GM20000 (cell line): ENCODE results near the gene PYHIN1.

Experiments
- DNase-seq: peaks from one replicate; pipeline ENCODE4 v3.0.0; 2012; ENCODE audit warnings: low spot score
- CTCF ChIP-seq: IDR thresholded peaks from 2 replicates; pipeline ENCODE4 v1.5.1; 2012; ENCODE audit warnings: mild to moderate bottlenecking, control low read depth; ENCODE audit errors: extremely low read depth, missing control alignments

Gene PYHIN1

GRCh38 chr1:158932171-158932570 lies 819 bp downstream of the PYHIN1 start:
- TF ChIP-seq CTCF = no peak

GRCh38 chr1:158933621-158934020 lies 2.3 kb downstream of the PYHIN1 start:
- TF ChIP-seq CTCF = no peak
- peak; percentile 56 for DNase-seq

More at GRCh38 chr1:158932171-158932570, 819 bp downstream of the PYHIN1 start:
- no peak for DNase-seq

- no peak for DNase-seq
- no peak for TF ChIP-seq CTCF
Measured at GRCh38 chr1:158939180-158939579, 7.8 kb downstream of the PYHIN1 start.

GRCh38 chr1:158941317-158941716 lies 10.0 kb downstream of the PYHIN1 start:
- no peak for TF ChIP-seq CTCF
- DNase-seq = no peak

GRCh38 chr1:158942490-158942889 lies 11.1 kb downstream of the PYHIN1 start:
- no peak for DNase-seq
- no peak for TF ChIP-seq CTCF

- no peak for DNase-seq
- no peak for TF ChIP-seq CTCF
Measured at GRCh38 chr1:158943059-158943458, 11.7 kb downstream of the PYHIN1 start.

- TF ChIP-seq CTCF = no peak
- DNase-seq = no peak
Measured at GRCh38 chr1:158945061-158945460, 13.7 kb downstream of the PYHIN1 start.

GRCh38 chr1:158946785-158947184 lies 15.4 kb downstream of the PYHIN1 start:
- no peak for TF ChIP-seq CTCF
- no peak for DNase-seq
